H9 (cell line): ENCODE measurements around the gene SCIN. TPM values are rescaled to one million over a fixed set of nuclear protein-coding genes. Genes with fewer than 3 reads are reported as not detected.

Experiments used
- DNase-seq: peaks from one replicate; pipeline ENCODE4 v3.0.0-alpha.2; 2017
- H2AFZ ChIP-seq: one replicate; pipeline ENCODE4 v1.6.1; 2013; ENCODE audit warnings: mild to moderate bottlenecking, low read length, control low read depth, moderate library complexity
- H2AK5ac ChIP-seq: 2 replicates; pipeline ENCODE4 v1.6.1; 2013; ENCODE audit warnings: low read length, control low read depth, mixed read lengths; ENCODE audit not compliant: insufficient read length
- H2BK120ac ChIP-seq: one replicate; pipeline ENCODE4 v1.6.1; 2013; ENCODE audit warnings: low read depth, mild to moderate bottlenecking, low read length, control low read depth, inconsistent platforms; ENCODE audit not compliant: poor library complexity, severe bottlenecking
- H2BK12ac ChIP-seq: 2 replicates; pipeline ENCODE4 v1.6.1; 2013; ENCODE audit warnings: low read length, control low read depth, mixed read lengths, low read depth; ENCODE audit not compliant: insufficient read length
- H2BK15ac ChIP-seq: 2 replicates; pipeline ENCODE4 v1.6.1; 2013; ENCODE audit warnings: low read depth, low read length, control low read depth
- H2BK20ac ChIP-seq: one replicate; pipeline ENCODE4 v1.6.1; 2013; ENCODE audit warnings: low read depth, mild to moderate bottlenecking, low read length, control low read depth, inconsistent platforms; ENCODE audit not compliant: poor library complexity, severe bottlenecking
- H2BK5ac ChIP-seq: 2 replicates; pipeline ENCODE4 v1.6.1; 2013; ENCODE audit warnings: low read length, control low read depth, mixed read lengths; ENCODE audit not compliant: insufficient read length
- H3K14ac ChIP-seq: 2 replicates; pipeline ENCODE4 v1.6.1; 2013; ENCODE audit warnings: low read length, control low read depth; ENCODE audit not compliant: insufficient read depth
- H3K18ac ChIP-seq: 2 replicates; pipeline ENCODE4 v1.6.1; 2013; ENCODE audit warnings: low read depth, mild to moderate bottlenecking, mixed read lengths, low read length, control low read depth; ENCODE audit not compliant: insufficient read length
- H3K23ac ChIP-seq: 2 replicates; pipeline ENCODE4 v1.6.1; 2013; ENCODE audit warnings: low read length, control low read depth, mixed read lengths, low read depth; ENCODE audit not compliant: insufficient read length
- H3K23me2 ChIP-seq: 2 replicates; pipeline ENCODE4 v1.6.1; 2013; ENCODE audit warnings: low read depth, mild to moderate bottlenecking, mixed read lengths, low read length, control low read depth; ENCODE audit not compliant: insufficient read length, poor library complexity, severe bottlenecking
- H3K27ac ChIP-seq: 2 replicates; pipeline ENCODE4 v1.5.1; 2013; ENCODE audit warnings: low read length, control low read depth, mixed read lengths, low read depth; ENCODE audit not compliant: insufficient read length
- H3K27me3 ChIP-seq: 2 replicates; pipeline ENCODE4 v1.6.1; 2013; ENCODE audit warnings: low read length, control low read depth, inconsistent platforms; ENCODE audit not compliant: insufficient read depth
- H3K4ac ChIP-seq: 2 replicates; pipeline ENCODE4 v1.6.1; 2013; ENCODE audit warnings: low read depth, mild to moderate bottlenecking, control low read depth, inconsistent platforms, low read length, moderate library complexity
- H3K4me1 ChIP-seq: 2 replicates; pipeline ENCODE4 v1.6.1; 2013; ENCODE audit warnings: low read length, control low read depth, inconsistent platforms; ENCODE audit not compliant: insufficient read depth
- H3K4me2 ChIP-seq: 2 replicates; pipeline ENCODE4 v1.6.1; 2013; ENCODE audit warnings: low read length, control low read depth, mixed read lengths; ENCODE audit not compliant: insufficient read length, insufficient read depth
- H3K56ac ChIP-seq: 2 replicates; pipeline ENCODE4 v1.6.1; 2013; ENCODE audit warnings: low read depth, mild to moderate bottlenecking, mixed read lengths, low read length, control low read depth; ENCODE audit not compliant: insufficient read length
- H3K79me1 ChIP-seq: 2 replicates; pipeline ENCODE4 v1.6.1; 2013; ENCODE audit warnings: low read depth, mild to moderate bottlenecking, moderate library complexity, low read length, control low read depth, inconsistent platforms; ENCODE audit not compliant: insufficient read depth, poor library complexity, severe bottlenecking
- H3K79me2 ChIP-seq: 2 replicates; pipeline ENCODE4 v1.6.1; 2013; ENCODE audit warnings: low read length, control low read depth, inconsistent platforms; ENCODE audit not compliant: insufficient read depth
- H3K9ac ChIP-seq: 2 replicates; pipeline ENCODE4 v1.6.1; 2013; ENCODE audit warnings: low read length, control low read depth, mixed read lengths; ENCODE audit not compliant: insufficient read length; ENCODE audit errors: extremely low read depth
- H3K9me3 ChIP-seq: one replicate; pipeline ENCODE4 v1.6.1; 2013; ENCODE audit warnings: low read depth, low read length, inconsistent platforms; ENCODE audit not compliant: control insufficient read depth
- H3T11ph ChIP-seq: one replicate; pipeline ENCODE4 v1.6.1; 2013; ENCODE audit warnings: mild to moderate bottlenecking, low read length, control low read depth, inconsistent platforms
- H4K20me1 ChIP-seq: one replicate; pipeline ENCODE4 v1.6.1; 2013; ENCODE audit not compliant: control insufficient read depth, insufficient read length, insufficient read depth
- H4K5ac ChIP-seq: 2 replicates; pipeline ENCODE4 v1.6.1; 2013; ENCODE audit warnings: low read depth, mild to moderate bottlenecking, mixed read lengths, low read length, control low read depth; ENCODE audit not compliant: insufficient read length
- H4K8ac ChIP-seq: replicated peaks from 2 replicates; pipeline ENCODE4 v1.6.1; 2013; ENCODE audit warnings: low read length, control low read depth, mixed read lengths, low read depth; ENCODE audit not compliant: insufficient read length
- H4K91ac ChIP-seq: 2 replicates; pipeline ENCODE4 v1.6.1; 2013; ENCODE audit warnings: low read depth, mild to moderate bottlenecking, moderate library complexity, mixed read lengths, low read length, control low read depth; ENCODE audit not compliant: insufficient read length
- H3K27ac Mint-ChIP-seq, 3 experiments: 2 replicates in 2 of 3; 3 replicates in 1 of 3; pipeline ENCODE4 v1.8.0; 2020 to 2021; ENCODE audit warnings: mixed read lengths in 3 of 3, mild to moderate bottlenecking in 1 of 3, moderate library complexity in 1 of 3
- H3K27me3 Mint-ChIP-seq: 2 replicates; pipeline ENCODE4 v1.8.0; 2021; ENCODE audit warnings: low read depth, mild to moderate bottlenecking, moderate library complexity, mixed read lengths
- H3K36me3 Mint-ChIP-seq, 3 experiments: 2 replicates in 2 of 3; 3 replicates in 1 of 3; pipeline ENCODE4 v1.8.0; 2020 to 2021; ENCODE audit warnings: low read depth in 3 of 3, mixed read lengths in 3 of 3; ENCODE audit not compliant: insufficient read depth in 1 of 3
- H3K4me1 Mint-ChIP-seq, 2 experiments: 2 replicates each; pipeline ENCODE4 v1.8.0; 2020; ENCODE audit warnings: mixed read lengths in 2 of 2
- H3K4me3 Mint-ChIP-seq, 2 experiments: 2 replicates in 1 of 2; 3 replicates in 1 of 2; pipeline ENCODE4 v1.8.0; 2020 to 2021; ENCODE audit warnings: mild to moderate bottlenecking in 2 of 2, mixed read lengths in 2 of 2, moderate library complexity in 1 of 2
- H3K9me3 Mint-ChIP-seq, 2 experiments: 2 replicates in 1 of 2; 3 replicates in 1 of 2; pipeline ENCODE4 v1.8.0; 2020; ENCODE audit warnings: mild to moderate bottlenecking in 2 of 2, mixed read lengths in 2 of 2, moderate library complexity in 1 of 2
- CTCF ChIP-seq: fragments of 200-600 bp; sonication (generic); conservative IDR thresholded peaks from 3 replicates; pipeline ENCODE4 v1.8.0; 2021; ENCODE audit warnings: antibody characterized with exemption, mild to moderate bottlenecking
- WGBS: extraction: QIAGEN DNeasy Blood & Tissue Kit; methylation state at CpG from one replicate; pipeline ENCODE4 v1.1.7; 2013; ENCODE audit warnings: missing lambda C conversion rate, low lambda C conversion rate, mixed read lengths; ENCODE audit not compliant: insufficient read length; ENCODE audit errors: extremely low coverage; 5-methylcytosine and 5-hydroxymethylcytosine counted together
- total RNA-seq: library from RNA; stranded (reverse); gene quantifications from 2 replicates; pipeline ENCODE4 v1.2.1, GENCODE V29; 2021

SCIN gene
- total RNA-seq, 1 experiment from 2014 or later: 0.44 TPM

DNA sequence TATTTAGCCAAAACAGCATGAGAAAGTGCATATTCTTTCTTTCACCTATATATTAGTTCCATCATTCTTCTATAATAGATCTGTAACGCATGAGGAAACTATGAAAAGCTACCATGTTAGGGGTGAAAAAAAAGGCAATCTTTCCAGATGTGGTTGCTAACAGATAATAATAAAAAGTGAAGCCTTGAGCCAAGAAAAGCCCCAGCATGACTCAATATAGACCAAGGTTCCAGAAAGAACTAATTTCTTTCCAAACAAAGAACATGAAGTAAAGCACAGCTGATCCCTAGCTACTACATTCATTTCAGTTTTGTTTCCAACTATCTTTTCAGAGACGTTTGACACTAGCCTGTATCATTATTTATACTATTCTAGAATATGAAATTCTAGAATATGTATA is 133.4 kb downstream of the SCIN start:
- Mint-ChIP-seq H3K36me3 (peaks cover 19 to 34% (median 20%) of the 10 kb centered on the region in 3 experiments), H3K27me3 (no peaks in the 10 kb centered on the region), H3K9me3 (peaks cover 18 to 20% of the 10 kb centered on the region in 2 experiments), H3K4me3 (no peak overlapping the region), H3K4me1 (peaks cover 6 to 9% of the 10 kb centered on the region in 2 experiments; a peak in 3 of 4 replicates), H3K27ac (no peak overlapping the region)
- DNase-seq: no peak
- Histone ChIP-seq H2AFZ (no peak overlapping the region), H3K9ac (no peak overlapping the region), H4K20me1 (no peaks in the 10 kb centered on the region), H3K79me1 (no peaks in the 10 kb centered on the region), H3K27ac (no peak overlapping the region), H3K56ac (no peak overlapping the region), H2BK15ac (no peak overlapping the region), H3K27me3 (no peaks in the 10 kb centered on the region), H3K4me2 (no peak overlapping the region), H3K18ac (no peak overlapping the region), H4K91ac (no peak overlapping the region), H3K4me1 (no peaks in the 10 kb centered on the region), H3K9me3 (no peaks in the 10 kb centered on the region), H3T11ph (no peak overlapping the region), H4K5ac (no peak overlapping the region), H3K4ac (no peak overlapping the region), H2BK120ac (no peak overlapping the region), H3K23me2 (no peaks in the 10 kb centered on the region), H2BK20ac (no peak overlapping the region), H4K8ac (no peak overlapping the region), H3K14ac (no peak overlapping the region), H3K23ac (no peak overlapping the region), H3K79me2 (no peaks in the 10 kb centered on the region), H2BK12ac (no peak overlapping the region), H2AK5ac (no peak overlapping the region), H2BK5ac (no peak overlapping the region)
- no peak for TF ChIP-seq CTCF
- no CpG with 5 or more reads among the region's 2 CpGs for WGBS
